ENCODE results near the gene ALPK3.

The ALPK3 gene

DNA sequence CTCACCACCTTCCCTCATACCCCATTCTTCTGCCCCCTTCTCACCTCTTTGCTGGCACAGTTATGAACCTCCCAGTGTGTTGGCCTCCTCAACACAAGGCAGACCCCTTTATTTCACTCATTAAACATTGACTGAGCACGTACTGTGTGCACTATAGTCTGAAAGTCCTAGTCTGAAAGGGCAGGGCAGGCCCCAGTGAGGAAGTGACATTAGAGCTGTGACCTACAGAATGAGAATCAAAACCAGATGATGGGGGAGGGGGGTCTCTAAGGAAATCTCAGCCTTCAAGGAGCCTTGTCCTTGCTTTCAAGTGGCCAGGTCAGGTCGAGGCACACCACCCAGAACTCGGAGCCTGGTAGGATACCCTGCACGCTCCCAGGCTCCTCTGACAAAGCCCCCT lies 70.8 kb downstream of the ALPK3 start:
- no peaks in the 10 kb centered on the region for H3F3A ChIP-seq (ENCODE audit: control insufficient read depth, insufficient read depth)
- TF ChIP-seq, protein P1, sequence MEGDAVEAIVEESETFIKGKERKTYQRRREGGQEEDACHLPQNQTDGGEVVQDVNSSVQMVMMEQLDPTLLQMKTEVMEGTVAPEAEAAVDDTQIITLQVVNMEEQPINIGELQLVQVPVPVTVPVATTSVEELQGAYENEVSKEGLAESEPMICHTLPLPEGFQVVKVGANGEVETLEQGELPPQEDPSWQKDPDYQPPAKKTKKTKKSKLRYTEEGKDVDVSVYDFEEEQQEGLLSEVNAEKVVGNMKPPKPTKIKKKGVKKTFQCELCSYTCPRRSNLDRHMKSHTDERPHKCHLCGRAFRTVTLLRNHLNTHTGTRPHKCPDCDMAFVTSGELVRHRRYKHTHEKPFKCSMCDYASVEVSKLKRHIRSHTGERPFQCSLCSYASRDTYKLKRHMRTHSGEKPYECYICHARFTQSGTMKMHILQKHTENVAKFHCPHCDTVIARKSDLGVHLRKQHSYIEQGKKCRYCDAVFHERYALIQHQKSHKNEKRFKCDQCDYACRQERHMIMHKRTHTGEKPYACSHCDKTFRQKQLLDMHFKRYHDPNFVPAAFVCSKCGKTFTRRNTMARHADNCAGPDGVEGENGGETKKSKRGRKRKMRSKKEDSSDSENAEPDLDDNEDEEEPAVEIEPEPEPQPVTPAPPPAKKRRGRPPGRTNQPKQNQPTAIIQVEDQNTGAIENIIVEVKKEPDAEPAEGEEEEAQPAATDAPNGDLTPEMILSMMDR (IDR thresholded peaks at IDR 0.05; ENCODE audit: low read depth, low read length, poor library complexity, severe bottlenecking): no peak
- no peak for TF ChIP-seq EZH2phosphoT487 (IDR thresholded peaks at IDR 0.05; ENCODE audit: borderline replicate concordance, low read length)
- H3K4me2 ChIP-seq (ENCODE audit: low read length): no peak overlapping the region
- H3K27me3 ChIP-seq (ENCODE audit: control insufficient read depth, low read length): no peaks in the 10 kb centered on the region
- no peak overlapping the region for H3K4me3 ChIP-seq (ENCODE audit: low read length)
- no peaks in the 10 kb centered on the region for H3K79me2 ChIP-seq (ENCODE audit: control insufficient read depth, low read length)
- H4K20me1 ChIP-seq (ENCODE audit: control insufficient read depth, insufficient read depth, low read depth, low read length): no peaks in the 10 kb centered on the region
- no peaks in the 10 kb centered on the region for H3K9me3 ChIP-seq (ENCODE audit: control insufficient read depth, insufficient read depth, low read length)
- no peaks in the 10 kb centered on the region for H3K9me2 ChIP-seq (replicated peaks; ENCODE audit: control insufficient read depth, low read length)
- no peaks in the 10 kb centered on the region for H3K36me3 ChIP-seq (ENCODE audit: control insufficient read depth, low read length)
- H3K27ac ChIP-seq (ENCODE audit: low read depth, low read length): no peak overlapping the region
- H3K4me1 ChIP-seq (ENCODE audit: control insufficient read depth, low read length): no peaks in the 10 kb centered on the region

DNA sequence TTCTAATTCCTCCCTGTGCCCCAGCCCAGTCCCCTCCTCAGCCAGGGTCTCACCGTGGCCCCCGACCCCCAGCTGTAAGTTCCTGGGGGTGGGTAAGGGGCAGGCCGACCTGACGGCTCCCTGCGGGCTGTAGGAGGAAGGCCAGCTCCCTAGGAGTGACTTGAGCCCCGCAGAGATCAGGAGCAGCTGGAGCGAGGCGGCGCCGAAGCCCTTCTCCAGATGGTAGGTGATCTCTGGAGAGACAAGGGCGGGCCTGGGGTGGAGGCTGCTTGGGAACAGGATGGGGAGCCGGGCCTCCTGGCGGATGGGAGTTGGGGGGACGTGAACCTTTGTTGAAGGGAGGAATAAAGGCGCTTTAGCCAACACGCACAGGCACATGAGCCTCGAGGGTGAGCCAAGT lies 71.5 kb downstream of the ALPK3 start:
- Histone ChIP-seq H3K27me3 (ENCODE audit: control insufficient read depth, low read length) (no peaks in the 10 kb centered on the region), H3K4me3 (ENCODE audit: low read length) (no peak overlapping the region), H3K9me2 (replicated peaks; ENCODE audit: control insufficient read depth, low read length) (no peaks in the 10 kb centered on the region), H4K20me1 (ENCODE audit: control insufficient read depth, insufficient read depth, low read depth, low read length) (no peaks in the 10 kb centered on the region), H3K27ac (ENCODE audit: low read depth, low read length) (no peak overlapping the region), H3K36me3 (ENCODE audit: control insufficient read depth, low read length) (no peaks in the 10 kb centered on the region), H3K9me3 (ENCODE audit: control insufficient read depth, insufficient read depth, low read length) (no peaks in the 10 kb centered on the region), H3K4me1 (ENCODE audit: control insufficient read depth, low read length) (no peaks in the 10 kb centered on the region), H3K4me2 (ENCODE audit: low read length) (no peak overlapping the region), H3K79me2 (ENCODE audit: control insufficient read depth, low read length) (no peaks in the 10 kb centered on the region), H3F3A (ENCODE audit: control insufficient read depth, insufficient read depth) (no peaks in the 10 kb centered on the region)
- no peak for TF ChIP-seq EZH2phosphoT487 (IDR thresholded peaks at IDR 0.05; ENCODE audit: borderline replicate concordance, low read length)
- TF ChIP-seq, protein P1 (IDR thresholded peaks at IDR 0.05; ENCODE audit: low read depth, low read length, poor library complexity, severe bottlenecking): no peak

DNA sequence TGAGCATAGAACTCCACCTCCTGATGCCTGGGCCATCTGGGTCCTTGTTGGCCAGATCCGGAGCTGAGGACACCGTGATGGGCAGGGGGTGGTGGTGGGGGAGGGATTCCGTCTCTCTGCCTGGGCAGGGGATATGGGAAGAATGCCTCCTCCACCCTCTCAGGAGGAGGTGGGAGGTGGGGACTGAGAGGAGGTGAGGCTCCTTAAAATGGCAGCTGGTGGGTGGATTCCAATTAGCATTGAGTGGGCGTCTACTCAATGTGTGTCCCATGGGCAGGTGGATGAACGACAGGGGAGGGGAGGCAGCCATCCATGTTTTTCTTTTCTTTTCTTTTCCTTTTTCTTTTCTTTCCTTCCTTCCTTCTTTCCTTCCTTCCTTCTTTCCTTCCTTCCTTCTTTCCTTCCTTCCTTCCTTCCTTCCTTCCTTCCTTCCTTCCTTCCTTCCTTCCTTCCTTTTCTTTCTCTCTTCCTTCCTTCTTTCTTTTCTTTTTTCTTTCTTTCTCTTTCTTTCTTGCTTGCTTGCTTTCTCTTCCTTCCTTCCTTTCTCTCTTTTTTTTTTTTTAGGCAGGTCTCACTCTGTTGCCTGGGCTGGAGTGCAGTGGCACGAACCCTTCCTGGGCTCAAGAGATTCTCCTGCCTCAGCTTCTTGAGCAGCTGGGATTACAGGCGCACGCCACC lies 72.3 kb downstream of the ALPK3 start:
- Histone ChIP-seq H3K9me3 (ENCODE audit: control insufficient read depth, insufficient read depth, low read length) (no peaks in the 10 kb centered on the region), H4K20me1 (ENCODE audit: control insufficient read depth, insufficient read depth, low read depth, low read length) (no peaks in the 10 kb centered on the region), H3F3A (ENCODE audit: control insufficient read depth, insufficient read depth) (no peaks in the 10 kb centered on the region), H3K36me3 (ENCODE audit: control insufficient read depth, low read length) (no peaks in the 10 kb centered on the region), H3K4me1 (ENCODE audit: control insufficient read depth, low read length) (no peaks in the 10 kb centered on the region), H3K79me2 (ENCODE audit: control insufficient read depth, low read length) (no peaks in the 10 kb centered on the region), H3K4me3 (ENCODE audit: low read length) (no peak overlapping the region), H3K4me2 (ENCODE audit: low read length) (no peak overlapping the region), H3K9me2 (replicated peaks; ENCODE audit: control insufficient read depth, low read length) (no peaks in the 10 kb centered on the region), H3K27ac (ENCODE audit: low read depth, low read length) (no peak overlapping the region), H3K27me3 (ENCODE audit: control insufficient read depth, low read length) (no peaks in the 10 kb centered on the region)
- TF ChIP-seq, protein P1 (IDR thresholded peaks at IDR 0.05; ENCODE audit: low read depth, low read length, poor library complexity, severe bottlenecking): no peak
- no peak for TF ChIP-seq EZH2phosphoT487 (IDR thresholded peaks at IDR 0.05; ENCODE audit: borderline replicate concordance, low read length)
